ENCODE data around the gene KIAA1217. TPM values are rescaled to one million over a fixed set of nuclear protein-coding genes. Genes with fewer than 3 reads are reported as not detected.

Gene KIAA1217
- total and polyA plus RNA-seq, 2 of the 4 experiments (the other 2 are of a cell fraction) = 3.4 to 4.4 TPM

GRCh38 chr10:24433705-24434104, 224.8 kb downstream of the KIAA1217 start:
- TF ChIP-seq CEBPB (IDR thresholded peaks at IDR 0.05; ENCODE audit: low read depth, low read length) (no peak), USF2 (IDR thresholded peaks at IDR 0.05; ENCODE audit: low read depth, low read length) (no peak), RCOR1 (IDR thresholded peaks at IDR 0.05; ENCODE audit: insufficient replicate concordance, low read length) (no peak), ELK1 (IDR thresholded peaks at IDR 0.05; ENCODE audit: borderline replicate concordance, low read depth, low read length) (no peak), MAZ (IDR thresholded peaks at IDR 0.05; ENCODE audit: borderline replicate concordance, low read depth, low read length) (no peak), RFX5 (IDR thresholded peaks at IDR 0.05; ENCODE audit: low read depth, low read length) (no peak), CHD1 (IDR thresholded peaks at IDR 0.05; ENCODE audit: low read depth, low read length) (no peak), RAD21 (IDR thresholded peaks at IDR 0.05; ENCODE audit: low read length) (no peak), NFE2L2 (IDR thresholded peaks at IDR 0.05; ENCODE audit: low read depth, low read length) (no peak), SMC3 (IDR thresholded peaks at IDR 0.05; ENCODE audit: low read depth, low read length) (no peak), FOS (IDR thresholded peaks at IDR 0.05; ENCODE audit: low read depth, low read length) (no peak), BHLHE40 (IDR thresholded peaks at IDR 0.05; ENCODE audit: low read depth, low read length) (no peak), MAFK (IDR thresholded peaks at IDR 0.05; ENCODE audit: low read depth, low read length) (no peak), MXI1 (IDR thresholded peaks at IDR 0.05; ENCODE audit: borderline replicate concordance, low read depth, low read length) (no peak)
- Histone ChIP-seq H3K9me3 (ENCODE audit: control insufficient read depth, insufficient read depth, low read length) (no peaks in the 10 kb centered on the region), H3K27ac (ENCODE audit: insufficient read depth, low read length) (no peak overlapping the region), H2BK15ac (ENCODE audit: low read depth, low read length) (no peak overlapping the region), H2AK5ac (ENCODE audit: low read depth, low read length) (no peak overlapping the region), H3K27me3 (ENCODE audit: control insufficient read depth, insufficient read depth, low read length) (no peaks in the 10 kb centered on the region), H2BK5ac (ENCODE audit: low read depth, low read length, poor library complexity, severe bottlenecking) (no peak overlapping the region), H4K8ac (ENCODE audit: low read depth in 2 of 2, low read length in 2 of 2) (no peak overlapping the region), H3K9me1 (ENCODE audit: insufficient read depth, low read length) (peaks cover 5% of the 10 kb centered on the region), H2BK120ac (ENCODE audit: low read depth, low read length) (no peak overlapping the region), H3K9ac (ENCODE audit: low read depth, low read length) (no peak overlapping the region), H3K18ac (ENCODE audit: low read depth, low read length) (no peak overlapping the region), H4K5ac (ENCODE audit: low read depth, low read length) (no peak overlapping the region), H4K20me1 (ENCODE audit: insufficient read depth, low read length) (no peaks in the 10 kb centered on the region), H3K79me1 (ENCODE audit: low read depth in 1 of 2, low read length in 2 of 2) (no peaks in the 10 kb centered on the region), H3K4me3 (ENCODE audit: insufficient read depth, low read depth, low read length) (no peak overlapping the region), H3K4me2 (ENCODE audit: low read depth, low read length) (no peak overlapping the region), H2BK20ac (ENCODE audit: low read depth, low read length) (no peak overlapping the region), H4K91ac (ENCODE audit: insufficient read depth, low read depth, low read length) (no peak overlapping the region), H3K36me3 (ENCODE audit: control insufficient read depth, insufficient read depth, low read length) (no peaks in the 10 kb centered on the region), H2AFZ (replicated peaks; ENCODE audit: low read length, poor library complexity) (no peak overlapping the region), H2AK9ac (replicated peaks; ENCODE audit: low read depth, low read length, poor library complexity) (no peak overlapping the region), H3K4ac (ENCODE audit: low read depth, low read length) (no peak overlapping the region), H3K14ac (replicated peaks; ENCODE audit: low read depth, low read length) (no peak overlapping the region), H3K56ac (ENCODE audit: extremely low read depth, insufficient read depth, low read length) (no peak overlapping the region), H3K23ac (ENCODE audit: low read depth, low read length) (no peak overlapping the region), H3K4me1 (ENCODE audit: control insufficient read depth, insufficient read depth, low read length) (peaks cover 3% of the 10 kb centered on the region; the same call in 1 of the 2 replicates)
- BruUV-seq (replicated peaks) = no TSS peak
- ChIA-PET POLR2A (ENCODE audit: unreplicated experiment) (no interaction called here), CTCF (interaction anchor here (1.0 kb wide), 1 partner anchor 16 kb away, joined by 3 read pairs; no protein-coding TSS in a partner anchor)
- dilution Hi-C loops (cut with HindIII; ENCODE audit: low sequenced_read_pairs, unreplicated experiment) = no loop called here
- in situ Hi-C loops (cut with MboI; ENCODE audit: low sequenced_read_pairs) = no loop called here
- intact Hi-C loops (cut with micrococcal nuclease) = no loop called here
- no CpG with 5 or more reads among the region's 3 CpGs for WGBS, 2 experiments (ENCODE audit: extremely low coverage in 2 of 2, insufficient read length in 1 of 2)
- DNase-seq = no peak
- no peak for ATAC-seq (ENCODE audit: low read depth)
